Neural cell (in vitro differentiated cells): ENCODE results near the gene RAB27A. TPM values are rescaled to one million over a fixed set of nuclear protein-coding genes. Genes with fewer than 3 reads are reported as not detected.

ENCODE experiments used
- H2AFZ ChIP-seq: fragments of 200-600, 300-800 bp; sonication (generic), shearing (Covaris generic); 2 replicates; pipeline ENCODE4 v1.6.0; 2014; ENCODE audit warnings: low read depth, mild to moderate bottlenecking, antibody characterized with exemption, low read length, moderate library complexity
- H3F3A ChIP-seq: fragments of 200-600 bp; shearing (Covaris generic); 2 replicates; pipeline ENCODE4 v1.6.1; 2016; ENCODE audit warnings: mild to moderate bottlenecking, moderate library complexity, mixed read lengths, antibody characterized with exemption, low read length; ENCODE audit not compliant: insufficient read depth, poor library complexity, severe bottlenecking
- H3K27ac ChIP-seq: fragments of 200-600, 300-800 bp; sonication (generic), shearing (Covaris generic); 2 replicates; pipeline ENCODE4 v1.5.1; 2014; ENCODE audit warnings: mild to moderate bottlenecking, low read length, moderate library complexity
- H3K27me3 ChIP-seq: fragments of 300-800, 200-600 bp; sonication (generic), shearing (Covaris generic); 2 replicates; pipeline ENCODE4 v1.6.0; 2014; ENCODE audit warnings: mild to moderate bottlenecking, low read depth, low read length, moderate library complexity; ENCODE audit not compliant: insufficient read depth
- H3K36me3 ChIP-seq: fragments of 300-800, 200-600 bp; sonication (generic), shearing (Covaris generic); 2 replicates; pipeline ENCODE4 v1.5.1; 2014; ENCODE audit warnings: mild to moderate bottlenecking, antibody characterized with exemption, low read length, moderate library complexity; ENCODE audit not compliant: insufficient read depth
- H3K4me2 ChIP-seq: fragments of 300-800, 200-600 bp; sonication (generic), shearing (Covaris generic); 2 replicates; pipeline ENCODE4 v1.6.0; 2014; ENCODE audit warnings: mild to moderate bottlenecking, low read length
- H3K4me3 ChIP-seq: fragments of 300-800, 200-600 bp; sonication (generic), shearing (Covaris generic); 2 replicates; pipeline ENCODE4 v1.5.1; 2014; ENCODE audit warnings: mild to moderate bottlenecking, low read length, moderate library complexity
- H3K79me2 ChIP-seq: fragments of 200-600 bp; shearing (Covaris generic); replicated peaks from 2 replicates; pipeline ENCODE4 v1.6.0; 2014; ENCODE audit warnings: mild to moderate bottlenecking, low read length, moderate library complexity; ENCODE audit not compliant: insufficient read depth
- H3K9ac ChIP-seq: fragments of 300-800, 200-600 bp; sonication (generic), shearing (Covaris generic); 2 replicates; pipeline ENCODE4 v1.6.1; 2016; ENCODE audit warnings: mild to moderate bottlenecking, low read length, mixed read lengths
- H3K9me2 ChIP-seq: fragments of 200-600 bp; shearing (Covaris generic); 2 replicates; pipeline ENCODE4 v1.6.1; 2016; ENCODE audit warnings: mild to moderate bottlenecking, low read length, mixed read lengths; ENCODE audit not compliant: insufficient read depth
- H3K9me3 ChIP-seq: fragments of 200-600, 300-800 bp; sonication (generic), shearing (Covaris generic); 2 replicates; pipeline ENCODE4 v1.6.1; 2016; ENCODE audit warnings: mild to moderate bottlenecking, mixed run types, low read length, moderate library complexity, mixed read lengths
- H4K20me1 ChIP-seq: fragments of 200-600 bp; shearing (Covaris generic); 2 replicates; pipeline ENCODE4 v1.6.1; 2016; ENCODE audit warnings: mild to moderate bottlenecking, mixed run types; ENCODE audit not compliant: insufficient read depth
- CTCF ChIP-seq: fragments of 450-650 bp; IDR thresholded peaks from 2 replicates; pipeline ENCODE4 v1.5.1; 2014; ENCODE audit warnings: antibody characterized with exemption, mild to moderate bottlenecking, moderate library complexity; ENCODE audit not compliant: poor library complexity, severe bottlenecking
- EP300 ChIP-seq: fragments of 450-650 bp; conservative IDR thresholded peaks from 2 replicates; pipeline ENCODE4 v1.6.1; 2014; ENCODE audit warnings: antibody characterized with exemption, mild to moderate bottlenecking, moderate library complexity; ENCODE audit not compliant: poor library complexity, severe bottlenecking
- EZH2 ChIP-seq: fragments of 200-600, 300-800 bp; shearing (Covaris generic), sonication (generic); IDR thresholded peaks from 2 replicates; pipeline ENCODE4 v1.6.1; 2014; ENCODE audit warnings: antibody characterized with exemption, low read length, borderline replicate concordance, mild to moderate bottlenecking; ENCODE audit not compliant: insufficient read depth, poor library complexity, severe bottlenecking
- MXI1 ChIP-seq: fragments of 450-650 bp; conservative IDR thresholded peaks from 2 replicates; pipeline ENCODE4 v1.6.1; 2014; ENCODE audit warnings: antibody characterized with exemption, mild to moderate bottlenecking; ENCODE audit not compliant: poor library complexity, severe bottlenecking
- POLR2AphosphoS5 ChIP-seq: IDR thresholded peaks from 2 replicates; pipeline ENCODE4 v1.6.1; 2012
- RAD21 ChIP-seq: fragments of 450-650 bp; conservative IDR thresholded peaks from 2 replicates; pipeline ENCODE4 v1.6.1; 2014; ENCODE audit warnings: antibody characterized with exemption, mild to moderate bottlenecking, moderate library complexity
- REST ChIP-seq: IDR thresholded peaks from 2 replicates; pipeline ENCODE4 v1.6.1; 2012; ENCODE audit warnings: borderline replicate concordance
- SMC3 ChIP-seq: fragments of 450-650 bp; conservative IDR thresholded peaks from 2 replicates; pipeline ENCODE4 v1.6.1; 2014; ENCODE audit warnings: antibody characterized with exemption, mild to moderate bottlenecking, moderate library complexity; ENCODE audit not compliant: poor library complexity
- TAF1 ChIP-seq: IDR thresholded peaks from 2 replicates; pipeline ENCODE4 v1.6.1; 2012; ENCODE audit warnings: low read depth
- polyA plus RNA-seq: library from polyadenylated mRNA; depleted of rRNA; stranded (reverse); fragments of >200 nt; gene quantifications from 2 replicates; pipeline ENCODE4 v1.2.3, GENCODE V29; 2014

RAB27A gene
- polyA plus RNA-seq, 1 donor from 2014 or later, result 3.7 TPM

GRCh38 chr15:55334997-55335396 lies 45.4 kb upstream of the RAB27A start:
- no peaks in the 10 kb centered on the region for H3K79me2 ChIP-seq
- no peak overlapping the region for H3K4me2 ChIP-seq
- H2AFZ ChIP-seq, result no peak overlapping the region
- H3K9me2 ChIP-seq, result no peaks in the 10 kb centered on the region
- H3F3A ChIP-seq, result no peaks in the 10 kb centered on the region
- no peaks in the 10 kb centered on the region for H3K27me3 ChIP-seq
- no peak overlapping the region for H3K9ac ChIP-seq
- no peaks in the 10 kb centered on the region for H3K36me3 ChIP-seq
- no peaks in the 10 kb centered on the region for H3K9me3 ChIP-seq
- TF ChIP-seq EZH2 (no peak), MXI1 (no peak), RAD21 (no peak), EP300 (no peak), CTCF (no peak), TAF1 (no peak)
- H4K20me1 ChIP-seq, result no peaks in the 10 kb centered on the region
- no peak overlapping the region for H3K4me3 ChIP-seq
- no peak overlapping the region for H3K27ac ChIP-seq

- Histone ChIP-seq H3K9me3 (no peaks in the 10 kb centered on the region), H3F3A (no peaks in the 10 kb centered on the region), H4K20me1 (no peaks in the 10 kb centered on the region), H3K4me2 (no peak overlapping the region), H3K79me2 (no peaks in the 10 kb centered on the region), H3K9ac (no peak overlapping the region), H2AFZ (no peak overlapping the region), H3K9me2 (no peaks in the 10 kb centered on the region), H3K27me3 (no peaks in the 10 kb centered on the region), H3K36me3 (no peaks in the 10 kb centered on the region), H3K27ac (no peak overlapping the region), H3K4me3 (no peak overlapping the region)
- TF ChIP-seq TAF1, result no peak
- TF ChIP-seq SMC3, result no peak
- TF ChIP-seq POLR2AphosphoS5, result no peak
- no peak for TF ChIP-seq EZH2
- TF ChIP-seq MXI1, result no peak
- TF ChIP-seq RAD21, result no peak
- no peak for TF ChIP-seq EP300
- no peak for TF ChIP-seq REST
- no peak for TF ChIP-seq CTCF
These were observed 44.8 kb upstream of the RAB27A start for GRCh38 chr15:55334371-55334770.
